HG02763 (cell line): ENCODE data around the gene INPP5D.

Experiments
- ATAC-seq: cut with Tn5 transposase; IDR thresholded peaks from one replicate; pipeline ENCODE4 v1.9.1; 2021; ENCODE audit warnings: mild to moderate bottlenecking, moderate library complexity; ENCODE audit not compliant: unreplicated experiment

INPP5D gene

DNA sequence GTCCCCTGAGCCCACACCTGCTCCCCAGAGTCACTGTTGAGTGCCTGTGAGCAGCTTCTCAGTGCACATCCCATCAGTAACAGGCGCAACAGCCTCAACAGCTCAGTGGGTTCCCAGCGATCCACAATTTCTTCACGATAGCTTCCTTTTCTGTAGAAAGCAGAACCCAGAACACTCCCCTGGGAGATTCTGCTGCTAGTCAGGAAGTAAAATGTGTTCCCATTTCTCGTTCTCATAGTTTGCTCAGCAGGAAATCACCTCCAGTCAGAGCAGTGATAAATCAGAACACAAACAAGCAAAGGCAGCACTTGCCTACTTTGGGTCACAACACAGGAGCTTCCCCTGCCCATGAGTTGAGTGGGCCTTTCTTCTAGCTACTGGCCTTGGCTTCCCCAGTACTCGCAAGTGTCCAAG is 142.4 kb downstream of the INPP5D start:
- ATAC-seq, result no peak

DNA sequence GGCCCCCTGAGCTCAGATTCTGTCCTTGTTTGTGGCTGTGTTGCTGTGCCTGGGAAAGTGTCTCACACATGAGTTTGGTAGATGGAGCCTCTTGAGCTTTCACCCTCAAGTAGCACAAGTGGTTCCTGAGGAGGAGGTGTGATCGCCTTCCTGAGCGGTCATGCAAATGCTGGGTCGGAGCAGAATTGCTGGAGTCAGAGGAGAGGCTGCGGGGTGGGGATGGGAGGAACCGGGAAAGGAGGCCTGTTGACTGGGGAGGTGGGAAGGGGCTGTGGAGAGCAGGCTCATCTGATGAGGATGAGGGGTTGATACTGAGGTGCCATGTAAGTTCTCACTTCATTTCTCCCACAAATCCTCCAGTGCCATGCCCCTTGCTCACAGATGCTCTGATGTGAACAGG is 142.9 kb downstream of the INPP5D start:
- no peak for ATAC-seq

DNA sequence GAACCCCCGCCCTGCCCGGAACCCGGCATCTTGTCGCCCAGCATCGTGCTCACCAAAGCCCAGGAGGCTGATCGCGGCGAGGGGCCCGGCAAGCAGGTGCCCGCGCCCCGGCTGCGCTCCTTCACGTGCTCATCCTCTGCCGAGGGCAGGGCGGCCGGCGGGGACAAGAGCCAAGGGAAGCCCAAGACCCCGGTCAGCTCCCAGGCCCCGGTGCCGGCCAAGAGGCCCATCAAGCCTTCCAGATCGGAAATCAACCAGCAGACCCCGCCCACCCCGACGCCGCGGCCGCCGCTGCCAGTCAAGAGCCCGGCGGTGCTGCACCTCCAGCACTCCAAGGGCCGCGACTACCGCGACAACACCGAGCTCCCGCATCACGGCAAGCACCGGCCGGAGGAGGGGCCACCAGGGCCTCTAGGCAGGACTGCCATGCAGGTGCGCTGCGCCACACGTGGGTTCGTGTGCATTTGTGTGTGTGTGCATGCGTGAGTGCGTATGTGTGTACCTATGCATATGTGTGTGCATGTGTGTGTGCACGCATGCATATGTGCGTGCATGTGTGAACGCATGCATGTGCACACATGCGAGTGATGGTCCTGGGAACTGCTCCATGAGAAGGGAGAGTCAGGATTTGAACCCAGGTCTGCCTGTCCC is 144.3 kb downstream of the INPP5D start:
- no peak for ATAC-seq

DNA sequence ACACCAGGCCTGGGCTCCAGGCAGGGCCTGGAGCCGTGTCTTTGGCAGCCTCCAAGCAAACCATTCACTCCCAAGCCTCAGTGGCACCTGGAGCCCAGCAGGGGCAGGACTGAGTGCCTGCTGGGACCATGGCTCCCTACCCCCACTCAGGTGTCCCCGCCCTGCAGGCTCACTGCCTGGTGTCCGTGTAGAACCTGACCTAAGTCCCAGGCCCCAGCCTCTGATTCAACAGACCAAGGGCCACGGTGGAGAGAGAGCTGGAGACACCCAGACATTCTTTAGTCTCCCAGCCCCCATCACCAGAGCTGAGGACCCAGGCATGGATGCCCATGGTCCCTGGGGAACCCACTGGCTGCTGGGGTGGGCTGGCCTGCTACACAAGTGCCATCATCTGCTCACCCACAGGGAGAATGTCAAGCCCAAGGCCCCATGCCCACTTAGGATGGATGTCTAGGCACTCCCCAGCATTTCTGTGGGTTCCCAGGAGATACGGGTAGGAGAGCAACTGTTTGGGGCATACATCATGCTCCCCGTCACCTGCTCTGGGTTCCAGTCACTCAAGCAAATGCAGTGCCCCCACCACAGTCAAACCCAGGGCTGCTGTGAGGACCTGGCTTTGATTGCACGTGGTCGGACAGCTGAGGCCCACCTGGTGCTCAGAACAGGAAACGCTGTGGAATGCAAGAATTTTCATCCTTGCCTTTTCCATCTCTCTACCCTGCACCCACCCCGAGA is 148.4 kb downstream of the INPP5D start:
- ATAC-seq, result no peak

DNA sequence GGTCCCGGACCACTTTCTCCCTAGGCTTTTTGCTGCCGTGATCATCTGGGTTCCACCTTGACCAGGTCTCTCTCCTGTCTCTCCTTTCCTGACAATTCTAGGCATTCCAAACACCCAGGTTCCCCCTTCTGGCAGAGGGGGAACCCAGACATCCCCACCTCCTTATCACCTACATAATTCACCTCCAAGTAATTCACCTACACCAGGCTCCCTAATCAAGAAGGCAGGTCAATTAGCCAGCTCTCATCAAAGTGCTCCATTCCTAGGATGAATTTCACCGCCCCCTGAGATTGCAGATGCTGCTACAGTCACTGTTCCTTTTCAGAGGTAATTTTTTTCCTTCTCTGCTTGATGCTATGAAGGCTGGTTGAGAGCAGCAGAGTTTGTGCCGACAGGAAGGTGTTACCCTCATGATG is 149.0 kb downstream of the INPP5D start:
- no peak for ATAC-seq

DNA sequence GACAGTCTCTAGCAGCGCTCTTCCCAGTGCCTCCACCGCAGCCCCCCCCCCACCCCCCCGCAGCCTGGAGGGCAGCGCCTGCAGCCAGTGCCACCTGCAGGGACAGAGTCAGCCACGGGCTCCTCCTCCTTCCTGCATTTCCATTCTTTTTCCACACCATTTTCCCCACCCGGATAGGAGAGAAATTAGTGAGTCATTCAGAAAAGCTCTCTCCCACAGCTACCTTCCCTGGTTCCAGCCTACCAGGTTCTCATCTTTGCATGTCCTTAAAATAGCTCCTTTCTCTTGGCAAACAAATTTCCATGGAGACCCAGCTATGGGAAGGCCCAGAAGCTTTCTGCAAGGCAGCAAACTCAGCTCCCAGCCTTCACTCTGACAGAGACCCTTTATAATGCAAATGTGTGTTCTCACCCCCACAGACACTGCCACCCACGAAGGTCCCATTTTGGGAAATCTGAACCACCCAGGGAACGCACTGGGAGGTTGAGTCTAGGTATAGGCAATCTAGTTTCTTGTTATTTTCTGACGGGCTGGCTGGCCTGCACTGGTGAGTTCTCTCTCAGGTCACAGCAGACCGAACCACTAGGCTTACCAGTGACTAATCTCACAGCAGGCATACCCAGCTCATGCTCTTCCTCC is 149.5 kb downstream of the INPP5D start:
- no peak for ATAC-seq

DNA sequence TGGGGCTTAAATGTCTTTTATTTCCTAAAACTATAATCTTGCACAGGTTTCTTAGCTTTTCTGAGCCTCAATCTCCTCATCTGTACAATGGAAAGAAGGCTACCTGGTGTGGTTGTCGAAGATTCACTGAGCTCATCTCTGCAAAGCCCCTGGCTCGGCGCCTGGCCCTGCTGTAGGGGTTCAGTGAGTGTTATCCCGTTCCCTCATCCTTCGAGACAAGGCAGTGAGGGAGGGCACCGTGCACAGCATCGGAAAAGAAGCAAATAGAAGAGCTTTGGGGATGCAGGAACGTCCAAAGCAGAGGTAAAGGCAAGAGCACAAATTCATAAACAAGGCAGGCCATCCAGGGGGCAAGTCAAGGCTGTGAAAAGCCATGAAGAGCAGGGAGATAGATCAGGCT is 150.1 kb downstream of the INPP5D start:
- no peak for ATAC-seq

DNA sequence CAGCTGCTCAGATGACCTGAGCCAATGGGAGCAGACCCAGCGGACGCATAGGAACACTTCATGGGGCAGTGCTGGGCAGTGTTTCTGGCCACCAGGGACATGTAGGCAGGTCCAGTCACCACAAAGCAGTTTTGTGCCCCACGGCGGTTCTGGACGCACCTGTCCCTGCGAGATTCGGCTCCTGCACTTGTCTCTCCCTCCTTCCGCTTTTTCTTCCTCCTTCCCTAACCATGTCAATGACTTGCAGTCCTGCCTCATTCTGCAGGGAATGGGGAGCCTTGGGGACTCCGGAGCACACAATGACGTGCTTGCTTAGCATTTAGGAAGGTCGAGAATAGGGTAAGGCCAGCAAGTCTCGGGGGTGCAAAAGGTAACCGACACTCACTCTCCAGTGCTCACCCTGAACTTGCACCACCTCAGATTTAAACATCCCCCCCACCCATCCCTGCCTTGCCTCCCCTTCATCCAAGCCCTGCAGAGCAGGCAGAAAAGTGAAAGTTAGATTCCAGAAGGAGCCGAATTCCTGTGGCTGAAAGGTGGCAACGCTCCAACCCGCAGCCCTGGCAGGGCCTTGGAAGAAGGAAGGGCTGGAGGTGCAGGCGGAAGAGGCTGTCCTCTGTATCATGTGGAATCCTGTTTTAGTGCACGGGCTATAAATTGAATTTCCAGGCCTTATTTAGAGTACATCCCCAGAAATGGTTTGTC is 150.9 kb downstream of the INPP5D start:
- no peak for ATAC-seq

DNA sequence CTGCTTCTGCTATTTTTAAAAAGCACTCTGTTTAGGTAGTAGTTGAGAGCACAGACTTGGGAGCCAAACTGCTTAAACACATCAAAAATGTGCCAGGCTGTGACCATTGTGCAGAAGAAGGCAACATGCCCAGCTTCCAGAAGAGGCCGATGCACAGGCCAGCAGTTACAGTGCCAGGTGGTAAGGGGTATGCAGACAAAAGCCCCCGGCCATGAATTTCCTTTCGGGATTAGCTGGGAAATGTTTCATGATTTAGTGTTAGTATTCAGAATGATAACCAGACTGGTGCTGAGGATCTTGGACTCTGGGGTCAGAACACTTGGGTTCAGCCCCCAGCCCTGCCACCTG is 151.4 kb downstream of the INPP5D start:
- no peak for ATAC-seq

DNA sequence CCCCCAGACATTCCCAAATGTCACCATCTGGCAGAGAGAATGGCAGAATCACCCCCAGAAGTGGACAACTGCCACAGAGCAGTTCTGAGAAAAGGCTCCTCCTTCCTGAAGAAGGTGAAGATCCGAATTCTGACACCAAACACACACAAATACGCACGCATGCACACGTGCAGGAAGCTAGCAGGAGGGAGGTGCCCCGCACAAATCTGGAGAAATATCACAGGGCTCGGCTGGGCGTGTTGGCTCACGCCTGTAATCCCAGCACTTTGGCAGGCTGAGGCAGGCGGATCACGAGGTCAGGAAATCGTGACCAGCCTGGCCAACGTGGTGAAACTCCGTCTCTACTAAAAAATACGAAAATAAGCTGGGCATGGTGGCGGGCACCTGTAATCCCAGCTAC is 152.9 kb downstream of the INPP5D start:
- ATAC-seq, result no peak

DNA sequence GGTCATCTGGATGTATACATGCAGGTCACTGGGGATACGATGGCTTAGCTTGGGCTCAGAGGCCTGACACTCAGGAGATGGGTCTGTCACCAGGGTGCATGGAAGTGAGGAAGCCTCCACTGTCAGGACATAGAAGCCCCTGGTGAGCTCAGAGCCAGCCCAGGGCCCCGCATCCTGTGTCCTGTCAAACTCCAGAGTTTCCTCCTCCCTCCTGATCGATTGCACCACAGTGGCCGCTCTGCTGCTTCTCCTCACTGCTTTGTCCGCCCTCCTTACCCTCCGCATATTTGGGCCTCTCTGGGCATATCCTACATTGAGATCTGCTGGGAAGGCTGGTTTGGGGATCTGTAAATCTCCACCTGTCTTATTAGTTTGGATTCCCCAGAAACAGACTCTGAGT is 153.8 kb downstream of the INPP5D start:
- no peak for ATAC-seq

DNA sequence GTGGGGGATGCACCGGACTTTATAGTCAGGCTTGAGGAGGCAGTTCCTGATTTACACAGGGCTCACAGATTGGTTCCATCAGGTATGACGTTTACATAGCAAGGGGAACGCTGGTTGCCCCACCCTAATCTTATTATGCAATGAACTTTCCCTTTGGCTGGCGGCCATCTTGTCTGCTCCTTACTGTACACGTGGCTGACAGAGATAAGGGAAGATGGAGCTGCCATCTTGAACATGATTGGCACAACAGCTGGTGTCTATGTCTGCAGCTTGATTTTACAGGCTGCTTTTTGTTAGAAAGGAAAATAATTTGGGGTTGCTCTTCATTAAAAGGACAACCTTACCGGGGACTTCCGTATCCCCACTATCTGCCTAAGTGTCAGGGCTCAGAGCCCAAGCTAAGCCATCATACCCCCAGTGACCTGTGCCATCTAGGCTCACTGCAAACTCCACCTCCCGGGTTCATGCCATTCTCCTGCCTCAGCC is 157.8 kb downstream of the INPP5D start:
- no peak for ATAC-seq

DNA sequence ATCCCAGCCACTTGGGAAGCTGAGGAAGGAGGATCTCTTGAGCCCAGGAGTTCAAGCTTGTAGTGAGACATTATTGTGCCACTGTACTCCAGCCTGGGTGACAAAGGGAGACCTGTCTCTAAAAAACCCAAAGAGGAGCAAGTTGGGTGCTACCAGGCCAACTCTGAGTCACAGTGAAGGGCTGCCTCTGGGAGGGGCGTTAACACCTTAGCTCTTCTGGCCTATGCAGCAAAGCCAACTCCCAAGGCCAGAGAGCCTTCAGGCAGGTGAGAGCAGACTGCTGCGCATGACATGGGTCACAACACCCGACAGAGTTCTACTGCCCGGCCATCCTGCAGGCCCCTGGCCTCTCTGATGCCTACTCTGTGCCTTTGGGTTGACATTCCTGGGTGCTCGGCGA is 158.7 kb downstream of the INPP5D start:
- no peak for ATAC-seq

DNA sequence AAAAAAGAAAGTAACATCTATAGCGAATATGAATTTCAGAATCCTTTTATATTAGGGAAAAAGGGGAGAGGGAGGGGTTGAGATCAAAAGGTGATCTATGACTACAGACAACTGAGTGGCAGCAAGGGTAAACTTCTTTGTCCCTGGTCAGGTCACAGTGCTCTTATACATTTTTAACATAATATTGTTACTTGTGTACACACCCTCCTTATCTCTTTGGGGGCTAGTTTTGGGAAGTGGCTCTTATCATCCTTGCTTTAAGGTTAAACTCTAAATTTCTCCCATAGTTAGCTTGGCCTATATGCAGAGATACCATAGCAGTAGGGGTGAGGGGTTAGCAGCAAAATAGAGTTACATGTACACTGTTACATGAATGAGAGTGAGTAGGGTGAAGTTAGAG is 159.7 kb downstream of the INPP5D start:
- no peak for ATAC-seq

DNA sequence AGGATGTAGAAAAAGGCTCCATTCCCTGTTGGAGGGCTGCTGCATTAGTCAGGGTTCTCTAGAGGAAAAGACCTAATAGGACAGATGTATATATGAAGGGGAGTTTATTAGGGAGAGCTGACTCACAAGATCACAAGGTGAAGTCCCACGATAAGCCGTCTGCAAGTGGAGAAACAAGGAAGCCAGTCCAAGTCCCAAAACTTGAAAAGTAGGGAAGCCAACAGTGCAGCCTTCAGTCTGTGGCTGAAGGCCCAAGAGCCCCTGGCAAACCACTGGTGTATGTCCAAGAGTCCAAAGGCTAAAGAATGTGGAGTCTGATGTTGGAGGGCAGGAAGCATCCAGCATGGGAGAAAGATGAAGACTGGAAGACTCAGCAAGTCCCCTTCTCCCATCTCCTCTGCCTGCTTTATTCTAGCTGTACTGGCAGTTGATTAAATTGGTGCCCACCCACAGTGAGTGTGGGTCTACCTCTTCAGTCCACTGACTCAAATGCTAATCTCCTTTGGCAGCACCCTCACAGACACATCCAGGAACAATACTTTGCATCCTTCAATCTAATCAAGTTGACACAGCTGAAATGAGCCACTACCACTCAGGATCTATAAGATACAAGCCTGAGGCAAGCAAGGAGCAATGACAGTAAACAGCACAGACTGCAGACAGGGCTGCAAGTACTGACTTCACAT is 161.4 kb downstream of the INPP5D start:
- no peak for ATAC-seq

DNA sequence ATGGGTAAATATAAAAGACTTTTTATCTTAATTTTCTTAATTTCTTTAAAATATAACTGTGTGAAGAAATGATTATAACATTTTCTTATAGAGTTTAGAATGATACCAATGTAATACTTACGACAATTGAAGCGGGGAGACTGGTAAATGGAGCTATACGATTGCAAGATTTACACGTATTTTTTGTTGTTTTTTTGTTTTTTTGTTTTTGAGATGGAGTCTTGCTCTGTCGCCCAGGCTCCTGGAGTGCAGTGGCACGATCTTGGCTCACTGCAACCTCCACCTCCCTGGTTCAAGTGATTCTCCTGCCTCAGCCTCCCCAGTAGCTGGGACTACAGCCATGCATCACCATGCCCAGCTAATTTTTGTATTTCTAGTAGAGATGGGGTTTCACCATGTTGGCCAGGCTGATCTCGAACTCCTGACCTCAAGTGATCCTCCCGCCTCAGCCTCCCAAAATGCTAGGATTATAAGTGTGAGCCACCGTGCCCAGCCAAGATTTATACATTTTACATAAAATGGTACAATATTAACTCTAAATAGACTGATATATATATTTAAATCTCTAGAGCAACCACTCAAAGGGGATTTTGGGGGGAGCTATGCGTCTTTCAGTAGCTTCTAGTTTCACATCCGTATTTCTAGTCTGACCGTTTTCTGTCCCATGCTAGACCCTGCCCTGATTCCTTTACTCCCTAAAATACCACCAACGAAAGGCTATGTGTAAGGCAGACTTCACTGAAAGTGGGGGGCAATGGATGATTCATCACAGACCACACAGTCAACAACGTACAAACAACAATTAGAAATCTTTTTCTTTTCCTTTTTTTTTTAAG is 163.1 kb downstream of the INPP5D start:
- ATAC-seq, result peak; percentile 74

DNA sequence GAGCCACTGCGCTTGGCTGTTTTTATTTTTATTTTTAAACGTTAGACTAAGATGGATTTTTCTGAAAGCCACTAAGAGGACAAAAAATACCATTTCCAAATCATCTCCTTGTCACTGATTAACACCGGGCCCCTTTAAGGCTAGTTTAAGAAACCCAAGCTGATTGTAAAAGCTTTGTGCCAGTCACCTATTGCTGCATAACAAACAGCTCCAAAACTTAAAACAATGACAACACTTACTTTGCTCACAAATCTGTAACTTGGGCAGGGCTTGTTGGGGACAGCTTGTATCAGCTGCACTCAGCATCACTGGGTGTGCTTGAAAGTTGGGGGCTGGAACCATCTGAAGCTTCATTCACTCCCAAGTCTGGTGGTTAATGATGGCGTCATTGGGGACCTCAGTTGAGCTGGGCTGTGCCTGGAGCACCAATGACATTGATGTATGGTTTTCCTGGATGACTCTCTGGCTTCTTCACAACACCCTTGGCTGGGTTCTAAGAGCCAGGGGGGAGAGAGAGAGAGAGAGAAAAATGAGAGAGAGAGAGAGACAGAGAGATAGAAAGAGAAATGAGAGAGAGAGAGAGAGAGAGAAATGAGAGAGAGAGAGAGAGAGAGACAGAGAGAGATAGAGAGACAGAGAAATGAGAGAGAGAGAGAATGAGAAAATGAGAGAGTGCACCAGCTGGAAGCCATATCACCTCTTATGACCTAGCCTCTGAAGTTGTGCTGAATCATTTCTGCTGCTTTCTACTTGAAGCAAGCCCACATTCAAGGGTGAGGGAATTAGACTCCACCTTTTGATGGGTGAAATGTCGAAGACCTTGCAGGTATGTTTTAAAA is 165.3 kb downstream of the INPP5D start:
- no peak for ATAC-seq

DNA sequence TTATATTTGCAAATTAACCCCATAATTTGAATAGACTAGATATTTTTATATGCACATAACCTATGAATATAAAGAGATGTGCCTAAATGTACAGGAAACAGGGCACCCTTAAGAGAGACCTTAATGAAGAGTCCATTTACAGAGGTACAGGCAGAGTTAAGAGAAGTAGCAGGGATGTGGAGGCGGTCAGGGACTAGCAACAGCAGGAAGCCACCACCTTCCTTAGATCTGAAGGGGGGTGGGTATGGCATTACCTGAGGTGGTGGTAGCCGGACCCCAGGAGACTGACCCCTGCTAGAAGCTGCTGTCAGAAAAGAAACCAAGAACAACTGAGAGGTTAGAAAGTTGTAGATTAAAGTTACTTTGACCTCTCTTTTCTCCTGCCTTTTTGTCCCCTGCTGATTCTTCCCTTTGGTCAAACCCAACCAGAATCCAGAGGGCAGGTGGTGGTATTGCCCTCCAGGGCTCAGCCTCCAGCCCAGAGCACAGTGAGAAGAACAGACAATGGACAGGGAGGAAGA is 166.4 kb downstream of the INPP5D start:
- no peak for ATAC-seq
